Measurements from ENCODE around the gene CCDC181. TPM values are rescaled to one million over a fixed set of nuclear protein-coding genes. Genes with fewer than 3 reads are reported as not detected.
A peak's percentile ranks its signal among the peaks of the same experiment; 100 is the strongest.
"Not testable (repeated sequence)": the region's sequence is repeated elsewhere in the genome, so short reads cannot be mapped to it uniquely, and the experiment has no call there.

The CCDC181 gene
- total RNA-seq, 1 donor: 0.36 TPM

GRCh38 chr1:169426174-169426705 is 1.0 kb downstream of the CCDC181 start:
- no peak overlapping the region for H3K4me2 ChIP-seq (ENCODE audit: insufficient read depth, low read length)
- no peak for TF ChIP-seq CTCF (IDR thresholded peaks at IDR 0.05; ENCODE audit: extremely low read depth, low read depth, low read length)
- peak overlapping the region; percentile 26 for H2AFZ ChIP-seq (ENCODE audit: low read length)
- peaks cover 17% of the 10 kb centered on the region for H3K27me3 ChIP-seq (ENCODE audit: insufficient read depth, low read length)
- no peak overlapping the region for H3K27ac ChIP-seq (ENCODE audit: low read depth, low read length)
- no peaks in the 10 kb centered on the region for H3K9me3 ChIP-seq (ENCODE audit: low read depth, low read length)
- H3K4me1 ChIP-seq (ENCODE audit: insufficient read depth, low read length): peaks cover 6% of the 10 kb centered on the region
- H3K36me3 ChIP-seq (ENCODE audit: insufficient read depth, low read length): no peaks in the 10 kb centered on the region
- H3K4me3 ChIP-seq (ENCODE audit: insufficient read depth, low read length): no peak overlapping the region
- H3K79me2 ChIP-seq (ENCODE audit: insufficient read depth, low read length): no peaks in the 10 kb centered on the region
- H4K20me1 ChIP-seq (ENCODE audit: insufficient read depth, low read length): no peaks in the 10 kb centered on the region
- no peak for DNase-seq (ENCODE audit: insufficient read length, low spot score, missing footprints)

GRCh38 chr1:169421309-169421708 is 6.0 kb downstream of the CCDC181 start:
- TF ChIP-seq CTCF (IDR thresholded peaks at IDR 0.05; ENCODE audit: extremely low read depth, low read depth, low read length): no peak
- H3K4me3 ChIP-seq (ENCODE audit: insufficient read depth, low read length): no peak overlapping the region
- H3K79me2 ChIP-seq (ENCODE audit: insufficient read depth, low read length): no peaks in the 10 kb centered on the region
- H3K4me1 ChIP-seq (ENCODE audit: insufficient read depth, low read length): no peaks in the 10 kb centered on the region
- H3K27me3 ChIP-seq (ENCODE audit: insufficient read depth, low read length): peaks cover 4% of the 10 kb centered on the region
- no peaks in the 10 kb centered on the region for H3K9me3 ChIP-seq (ENCODE audit: low read depth, low read length)
- H4K20me1 ChIP-seq (ENCODE audit: insufficient read depth, low read length): no peaks in the 10 kb centered on the region
- H3K4me2 ChIP-seq (ENCODE audit: insufficient read depth, low read length): no peak overlapping the region
- no peak for DNase-seq (ENCODE audit: insufficient read length, low spot score, missing footprints)
- no peaks in the 10 kb centered on the region for H3K36me3 ChIP-seq (ENCODE audit: insufficient read depth, low read length)
- H3K27ac ChIP-seq (ENCODE audit: low read depth, low read length): no peak overlapping the region
- H2AFZ ChIP-seq (ENCODE audit: low read length): no peak overlapping the region

GRCh38 chr1:169414952-169415351 is 12.3 kb downstream of the CCDC181 start:
- Histone ChIP-seq H3K79me2 (ENCODE audit: insufficient read depth, low read length) (no peaks in the 10 kb centered on the region), H3K27ac (ENCODE audit: low read depth, low read length) (no peak overlapping the region), H3K36me3 (ENCODE audit: insufficient read depth, low read length) (no peaks in the 10 kb centered on the region), H3K4me3 (ENCODE audit: insufficient read depth, low read length) (no peak overlapping the region), H3K4me1 (ENCODE audit: insufficient read depth, low read length) (no peaks in the 10 kb centered on the region), H3K27me3 (ENCODE audit: insufficient read depth, low read length) (no peaks in the 10 kb centered on the region), H2AFZ (ENCODE audit: low read length) (no peak overlapping the region), H3K9me3 (ENCODE audit: low read depth, low read length) (no peaks in the 10 kb centered on the region), H3K4me2 (ENCODE audit: insufficient read depth, low read length) (no peak overlapping the region), H4K20me1 (ENCODE audit: insufficient read depth, low read length) (no peaks in the 10 kb centered on the region)
- no peak for TF ChIP-seq CTCF (IDR thresholded peaks at IDR 0.05; ENCODE audit: extremely low read depth, low read depth, low read length)
- DNase-seq (ENCODE audit: insufficient read length, low spot score, missing footprints): no peak

- not testable (repeated sequence) for H3K4me3 ChIP-seq (ENCODE audit: insufficient read depth, low read length); H3K79me2 ChIP-seq (ENCODE audit: insufficient read depth, low read length); H3K9me3 ChIP-seq (ENCODE audit: low read depth, low read length); H3K4me2 ChIP-seq (ENCODE audit: insufficient read depth, low read length); H3K36me3 ChIP-seq (ENCODE audit: insufficient read depth, low read length); H3K27me3 ChIP-seq (ENCODE audit: insufficient read depth, low read length); H3K4me1 ChIP-seq (ENCODE audit: insufficient read depth, low read length); H3K27ac ChIP-seq (ENCODE audit: low read depth, low read length); H2AFZ ChIP-seq (ENCODE audit: low read length); H4K20me1 ChIP-seq (ENCODE audit: insufficient read depth, low read length); DNase-seq (ENCODE audit: insufficient read length, low spot score, missing footprints)
These were observed 18.9 kb downstream of the CCDC181 start for GRCh38 chr1:169408340-169408739.

- H3K4me3 ChIP-seq (ENCODE audit: insufficient read depth, low read length); H3K4me2 ChIP-seq (ENCODE audit: insufficient read depth, low read length); H3K36me3 ChIP-seq (ENCODE audit: insufficient read depth, low read length); DNase-seq (ENCODE audit: insufficient read length, low spot score, missing footprints); H2AFZ ChIP-seq (ENCODE audit: low read length); H3K79me2 ChIP-seq (ENCODE audit: insufficient read depth, low read length); H3K4me1 ChIP-seq (ENCODE audit: insufficient read depth, low read length); H3K27ac ChIP-seq (ENCODE audit: low read depth, low read length); H3K9me3 ChIP-seq (ENCODE audit: low read depth, low read length); H3K27me3 ChIP-seq (ENCODE audit: insufficient read depth, low read length); H4K20me1 ChIP-seq (ENCODE audit: insufficient read depth, low read length): not testable (repeated sequence)
These were observed 24.7 kb downstream of the CCDC181 start for GRCh38 chr1:169402578-169402977.
